NCI-H82 treated with DMSO at 0.1 percent for 48 hours (cell line): Measurements from ENCODE around the gene RPTOR.
"Not testable (repeated sequence)": the region's sequence is repeated elsewhere in the genome, so short reads cannot be mapped to it uniquely, and the experiment has no call there.

ENCODE experiments used
- DNase-seq: peaks from one replicate; lab custom pipeline; 2025; ENCODE audit not compliant: unreplicated experiment; lab: John Stamatoyannopoulos, UW

RPTOR gene

DNA sequence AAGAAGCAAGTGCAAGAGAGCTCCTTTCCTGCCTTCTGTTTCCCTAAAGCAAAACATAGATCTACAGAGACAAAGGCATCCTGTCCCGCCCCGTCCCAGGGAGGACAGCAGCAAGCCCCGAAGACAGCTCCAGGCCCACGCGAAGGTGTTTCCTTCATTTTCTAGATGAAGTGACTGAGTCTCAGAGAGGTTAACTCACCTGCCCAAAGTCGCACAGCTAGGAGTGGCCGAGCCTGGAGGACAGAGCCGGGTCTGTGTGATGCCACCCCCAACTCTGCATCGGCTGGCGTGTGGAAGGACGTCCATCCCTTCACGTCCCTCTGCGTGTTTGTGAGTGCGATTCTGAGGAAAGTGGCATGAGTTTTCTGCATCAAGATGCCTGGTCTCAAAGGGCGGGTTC lies 259.8 kb downstream of the RPTOR start:
- no peak for DNase-seq

DNA sequence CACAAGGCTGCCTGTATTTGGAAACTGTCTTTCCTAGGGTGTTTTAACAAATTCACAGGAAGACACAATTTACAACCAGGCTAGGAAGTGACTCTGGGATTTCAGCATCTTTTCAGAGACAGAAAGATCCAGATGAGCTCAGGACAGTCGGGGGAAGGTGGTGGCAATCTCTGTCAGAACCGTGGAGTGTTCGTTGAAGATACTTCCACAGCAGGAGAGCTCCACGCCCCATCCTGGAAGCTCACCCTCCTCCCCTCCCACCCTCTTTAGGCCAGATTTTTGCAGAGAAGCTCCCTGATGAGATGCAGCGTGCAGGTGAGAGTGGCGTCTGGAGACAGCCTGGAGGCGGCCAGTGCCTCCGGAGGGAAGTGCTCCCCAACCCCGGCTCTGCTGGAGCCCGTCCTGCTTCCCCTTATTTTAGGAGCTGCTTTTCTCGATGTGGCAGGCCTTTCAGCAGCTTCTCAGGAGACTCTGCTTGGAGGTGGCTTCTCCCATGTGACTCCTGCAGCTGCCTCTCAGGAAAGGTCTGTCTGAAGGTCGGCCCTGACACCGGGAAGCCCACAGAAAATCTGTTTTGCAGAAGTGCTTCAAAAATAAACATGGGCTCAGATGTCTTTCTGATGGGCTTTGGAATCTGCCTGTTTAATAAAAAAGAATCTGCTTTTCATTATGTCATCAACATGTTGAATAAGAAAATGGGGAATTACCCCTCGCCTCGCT lies 260.6 kb downstream of the RPTOR start:
- no peak for DNase-seq

DNA sequence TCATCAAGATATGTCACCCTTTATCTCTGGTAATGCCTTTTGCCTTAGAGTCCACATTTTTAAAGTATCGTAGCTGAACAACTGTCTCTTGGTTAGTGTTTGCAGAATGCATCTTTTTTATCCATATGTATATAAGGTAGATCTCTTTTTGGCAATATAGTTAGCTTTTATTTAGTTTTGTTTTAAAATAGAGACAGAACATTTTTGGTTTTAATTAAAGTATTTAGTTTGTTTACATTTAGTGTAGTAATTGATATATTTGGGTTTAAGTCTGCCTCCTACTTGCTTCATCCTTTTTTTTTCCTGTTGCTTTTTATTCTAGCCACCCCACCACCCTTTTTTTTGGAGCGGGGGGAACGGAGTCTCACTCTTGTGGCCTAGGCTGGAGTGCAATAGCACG lies 262.4 kb downstream of the RPTOR start:
- DNase-seq = no peak

DNA sequence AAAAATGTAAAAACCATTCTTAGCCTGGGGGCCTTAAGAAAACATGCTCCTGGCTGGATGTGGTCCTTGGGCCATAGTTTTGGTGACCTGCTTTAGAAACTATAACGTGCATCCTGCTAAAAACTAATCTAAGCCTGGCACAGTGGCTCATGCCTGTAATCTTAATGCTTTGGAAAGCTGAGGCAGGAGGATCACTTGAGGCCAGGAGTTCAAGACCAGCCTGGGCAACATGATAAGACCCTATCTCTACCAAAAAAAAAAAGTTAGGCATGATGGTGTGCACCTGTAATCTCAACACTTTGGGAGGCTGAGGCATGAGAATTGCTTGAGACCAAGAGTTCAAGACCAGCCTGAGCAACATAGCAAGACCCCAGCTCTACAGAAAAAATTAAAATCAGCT lies 263.2 kb downstream of the RPTOR start:
- DNase-seq = no peak

DNA sequence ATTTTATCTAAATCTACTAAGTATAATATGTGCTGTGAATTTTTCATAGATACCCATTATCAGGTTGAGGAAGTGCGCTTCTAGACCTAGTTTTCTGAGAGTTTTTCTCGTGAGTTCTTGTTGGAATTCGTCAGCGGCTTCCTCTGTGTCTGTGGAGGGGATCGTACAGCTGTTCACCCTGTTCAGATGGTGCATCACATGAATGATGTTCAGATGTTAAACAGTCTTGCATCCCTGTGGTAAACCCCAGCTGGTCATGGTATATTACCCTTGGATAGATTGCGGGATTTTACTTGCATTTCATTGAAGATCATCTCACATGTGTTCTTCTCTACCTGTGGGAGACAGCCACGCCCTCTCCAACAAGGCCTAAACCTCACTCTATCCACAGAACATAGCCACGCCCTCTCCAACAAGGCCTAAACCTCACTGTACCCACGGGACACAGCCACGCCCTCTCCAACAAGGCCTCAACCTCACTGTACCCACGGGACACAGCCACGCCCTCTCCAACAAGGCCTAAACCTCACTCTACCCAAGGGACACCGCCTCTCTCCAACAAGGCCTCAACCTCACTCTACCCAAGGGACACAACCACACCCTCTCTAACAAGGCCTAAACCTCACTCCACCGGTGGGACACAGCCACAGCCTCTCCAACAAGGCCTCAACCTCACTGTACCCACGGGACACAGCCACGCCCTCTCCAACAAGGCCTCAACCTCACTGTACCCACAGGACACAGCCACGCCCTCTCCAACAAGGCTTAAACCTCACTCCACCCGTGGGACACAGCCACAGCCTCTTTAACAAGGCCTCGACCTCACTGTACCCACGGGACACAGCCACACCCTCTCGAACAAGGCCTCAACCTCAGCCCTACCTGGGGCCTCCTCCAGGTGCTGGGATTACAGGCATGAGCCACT lies 266.8 kb downstream of the RPTOR start:
- DNase-seq = no peak

DNA sequence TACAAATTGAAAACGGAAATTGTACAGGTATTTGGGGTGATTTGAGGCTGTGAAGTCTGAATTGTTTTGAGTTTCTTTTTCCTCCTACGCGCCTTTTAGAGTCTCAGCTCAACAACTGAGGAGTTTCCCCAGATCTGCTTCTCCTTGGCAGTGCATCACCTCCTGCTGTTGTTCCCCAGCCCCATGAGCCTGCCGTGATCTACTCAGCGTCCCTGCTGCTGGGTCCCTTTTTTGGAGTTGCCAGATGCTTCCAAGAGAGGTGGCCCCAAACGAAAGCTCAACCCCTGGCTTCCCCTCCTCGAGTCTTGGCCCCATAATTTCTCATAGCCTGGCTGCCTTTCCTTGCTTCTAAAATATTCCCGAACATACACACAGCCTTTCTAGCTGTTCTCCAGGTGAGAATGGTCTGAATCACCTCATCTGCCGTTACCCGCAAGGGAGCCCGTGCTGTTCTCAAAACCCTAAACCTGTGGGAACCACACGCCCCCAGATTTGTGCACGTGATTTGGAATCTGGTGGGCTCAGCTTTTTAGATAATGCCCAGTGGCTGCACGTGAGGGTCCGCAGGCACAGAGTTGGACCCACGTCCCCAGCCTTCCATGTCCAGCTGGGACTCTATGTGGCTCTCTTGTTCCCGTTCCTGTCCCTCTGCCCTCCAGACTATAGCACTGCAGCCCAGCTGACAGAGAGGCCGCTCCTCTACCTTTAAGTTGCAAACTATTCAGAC lies 267.9 kb downstream of the RPTOR start:
- no peak for DNase-seq

DNA sequence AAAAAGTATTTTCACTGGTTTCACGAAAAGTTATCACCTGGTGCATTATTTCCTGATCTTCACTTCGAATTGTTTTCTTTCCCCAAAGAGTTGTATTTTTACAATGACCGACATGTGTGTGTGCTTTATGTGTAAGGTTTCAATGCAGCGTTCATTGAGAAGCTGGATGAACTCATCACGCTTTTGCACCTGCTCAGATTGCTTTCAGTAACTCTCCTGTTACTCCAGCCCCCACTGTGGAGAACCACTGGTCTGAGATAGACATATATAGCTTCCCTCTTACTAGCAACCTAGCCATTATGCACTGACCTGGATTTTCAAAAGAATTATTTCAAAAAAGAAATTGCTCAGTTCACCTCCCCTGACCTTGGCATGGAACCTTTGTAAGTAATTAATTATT lies 268.7 kb downstream of the RPTOR start:
- DNase-seq = no peak

DNA sequence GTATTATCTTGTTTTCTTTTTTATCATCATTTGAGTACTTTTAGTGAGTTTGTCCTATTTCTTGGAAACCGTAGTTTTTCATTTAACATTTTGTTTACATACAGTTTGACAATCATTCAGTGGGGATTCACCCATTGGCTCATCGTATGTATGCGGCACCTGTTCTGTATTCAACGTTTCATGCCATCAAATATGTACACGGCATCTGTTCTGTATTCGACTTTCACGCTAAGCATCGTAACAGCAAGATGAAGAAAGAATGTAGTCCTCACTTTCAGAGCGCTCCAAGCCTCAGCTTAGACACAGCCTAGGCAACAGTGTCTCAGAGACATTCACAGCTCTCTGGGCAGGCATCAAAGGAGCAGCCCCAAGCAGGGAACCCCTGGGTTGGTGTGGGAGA lies 269.9 kb downstream of the RPTOR start:
- no peak for DNase-seq

DNA sequence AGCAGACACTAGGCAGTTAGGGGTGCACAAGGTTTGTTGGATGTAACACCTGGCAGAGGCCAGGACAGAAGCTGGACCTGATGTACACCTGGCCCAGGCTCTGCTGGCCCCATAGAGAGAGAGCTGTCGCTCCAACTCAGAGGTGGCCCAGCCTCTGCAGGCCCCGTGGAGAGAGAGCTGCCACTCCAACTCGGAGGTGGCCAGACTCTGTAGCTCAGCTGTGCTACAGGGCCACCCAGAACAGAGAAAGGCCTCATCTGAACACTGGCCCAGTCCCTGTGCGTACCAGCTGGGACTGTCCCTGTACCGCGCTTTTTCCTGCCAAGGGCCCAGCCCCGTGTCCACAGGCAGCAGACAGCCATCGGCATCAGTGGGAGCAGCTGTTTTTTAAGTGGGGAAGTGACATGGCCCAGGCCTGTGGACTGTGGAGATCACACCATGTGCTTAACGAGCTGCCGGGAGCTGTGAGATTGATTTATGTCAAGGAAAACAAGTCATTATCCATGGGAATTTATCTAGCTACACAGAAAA lies 270.6 kb downstream of the RPTOR start:
- DNase-seq = no peak

DNA sequence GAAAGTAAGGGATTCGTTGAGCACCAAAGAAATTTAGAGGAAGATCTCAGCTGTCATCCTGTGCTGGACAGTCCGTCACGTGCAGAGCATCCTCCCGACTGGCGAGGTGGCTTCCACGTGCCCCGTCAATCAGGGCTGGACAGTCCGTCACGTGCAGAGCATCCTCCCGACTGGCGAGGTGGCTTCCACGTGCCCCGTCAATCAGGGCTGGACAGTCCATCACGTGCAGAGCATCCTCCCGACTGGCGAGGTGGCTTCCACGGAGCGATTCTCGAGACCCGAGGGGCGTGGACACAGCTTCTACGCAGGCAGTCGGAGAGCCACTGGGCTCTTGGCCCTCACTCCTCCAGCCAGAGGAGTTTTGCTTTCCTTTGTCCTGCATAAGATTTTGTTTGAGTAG lies 271.1 kb downstream of the RPTOR start:
- not testable (repeated sequence) for DNase-seq

DNA sequence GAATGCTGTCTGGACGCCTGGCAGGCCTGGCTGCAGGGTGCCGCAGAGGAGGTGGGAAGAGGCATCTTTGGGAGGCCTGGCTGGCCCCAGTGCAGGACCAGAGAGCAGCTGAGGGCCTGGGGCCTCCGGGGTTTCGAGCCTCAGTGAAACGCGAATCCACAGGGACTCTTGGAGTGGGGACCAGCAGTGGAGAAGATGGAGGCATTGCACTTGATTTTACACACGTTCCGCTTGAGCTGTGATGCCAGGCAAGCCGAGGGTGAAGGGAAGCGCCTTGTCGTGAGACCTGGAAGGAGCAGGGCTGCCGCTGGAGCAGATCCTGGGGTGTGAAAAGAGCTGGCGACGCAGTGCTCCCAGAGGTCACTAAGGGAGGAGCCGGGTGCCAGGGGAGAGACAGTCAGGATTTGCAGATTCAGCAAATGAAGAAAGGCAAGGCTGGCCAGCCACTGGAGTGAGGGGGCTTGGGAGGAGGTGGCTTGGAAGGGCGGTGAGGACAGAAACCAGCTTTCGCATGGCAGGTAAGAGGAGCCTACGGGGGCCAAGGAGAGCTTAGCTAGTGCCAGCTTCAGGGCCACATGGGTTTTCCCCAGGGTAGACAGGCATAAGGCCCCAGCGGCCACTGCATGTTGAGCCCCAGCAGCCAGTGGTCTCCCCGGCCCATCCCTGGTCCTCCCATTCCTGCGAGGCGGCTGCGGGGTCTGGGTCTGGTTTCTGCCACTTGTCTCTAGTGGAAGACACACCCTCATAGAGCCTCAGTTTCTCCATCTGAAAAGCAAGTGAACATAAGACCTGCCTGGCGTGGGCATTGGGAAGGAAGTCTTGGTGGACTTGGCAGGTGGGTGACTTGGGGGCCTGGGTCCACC lies 271.8 kb downstream of the RPTOR start:
- no peak for DNase-seq

DNA sequence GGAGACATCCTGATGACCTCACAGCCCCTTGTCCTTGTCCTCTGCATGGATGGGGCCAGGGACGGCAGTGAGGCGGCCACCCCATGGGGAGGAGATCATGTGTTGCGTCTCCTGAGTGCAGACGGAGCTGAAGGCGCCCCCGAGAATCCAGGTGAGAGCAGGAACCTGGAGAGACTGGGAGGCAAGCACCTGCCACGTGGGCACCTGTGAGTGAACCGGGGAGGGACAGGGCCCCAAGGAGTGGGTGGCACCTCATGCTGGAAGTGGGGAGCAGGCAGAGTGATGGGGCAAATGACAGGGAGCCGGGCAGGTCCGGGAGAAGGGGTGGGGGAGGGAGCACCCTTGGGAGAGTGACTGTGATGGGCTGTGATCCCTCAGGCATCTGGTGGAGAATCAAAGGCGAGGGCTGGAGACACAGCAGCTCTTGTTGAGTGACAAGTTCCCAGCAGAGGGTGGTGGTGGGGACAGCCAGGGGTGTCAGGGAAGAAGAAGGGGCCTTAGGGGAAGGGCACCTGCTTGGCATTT lies 272.7 kb downstream of the RPTOR start:
- no peak for DNase-seq

DNA sequence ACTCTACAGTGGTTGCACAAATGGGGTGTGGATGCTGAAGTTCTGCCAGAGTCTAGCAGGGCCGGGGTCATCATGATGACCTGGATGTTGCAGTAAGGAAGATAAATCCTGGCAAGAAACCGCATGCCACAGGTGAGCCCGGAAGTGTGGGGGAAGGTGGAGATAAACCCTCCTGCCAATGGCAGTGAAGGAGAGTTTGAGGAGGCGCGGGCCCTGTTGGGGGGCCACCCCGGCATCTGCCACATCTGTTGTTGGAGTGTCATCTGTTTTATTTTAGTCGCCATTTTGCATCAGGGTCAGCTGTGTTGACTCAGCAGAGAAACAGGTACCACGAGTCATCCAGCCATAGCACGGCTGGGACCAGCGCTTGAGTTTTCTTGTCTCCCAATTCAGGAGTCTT lies 273.2 kb downstream of the RPTOR start:
- DNase-seq = no peak

DNA sequence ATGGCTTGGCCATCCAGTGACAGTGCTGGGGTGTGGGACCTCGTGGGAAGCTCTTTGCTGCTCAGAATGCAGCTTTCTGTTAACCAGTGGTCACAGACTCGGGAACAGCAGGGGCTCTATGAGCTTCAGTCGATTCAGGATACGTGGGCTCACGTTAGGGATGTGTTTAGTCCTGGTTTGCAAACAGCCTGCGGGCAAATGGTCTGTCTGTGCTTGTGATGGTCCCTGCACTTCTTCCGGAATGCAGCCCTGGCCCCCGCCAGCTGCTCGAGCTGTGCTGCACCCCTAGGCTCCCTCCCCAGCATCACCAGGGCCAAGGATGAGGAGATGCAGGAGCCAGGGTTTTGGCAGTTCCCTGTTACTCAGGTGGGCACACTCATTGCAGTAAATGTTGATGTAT lies 274.2 kb downstream of the RPTOR start:
- no peak for DNase-seq

DNA sequence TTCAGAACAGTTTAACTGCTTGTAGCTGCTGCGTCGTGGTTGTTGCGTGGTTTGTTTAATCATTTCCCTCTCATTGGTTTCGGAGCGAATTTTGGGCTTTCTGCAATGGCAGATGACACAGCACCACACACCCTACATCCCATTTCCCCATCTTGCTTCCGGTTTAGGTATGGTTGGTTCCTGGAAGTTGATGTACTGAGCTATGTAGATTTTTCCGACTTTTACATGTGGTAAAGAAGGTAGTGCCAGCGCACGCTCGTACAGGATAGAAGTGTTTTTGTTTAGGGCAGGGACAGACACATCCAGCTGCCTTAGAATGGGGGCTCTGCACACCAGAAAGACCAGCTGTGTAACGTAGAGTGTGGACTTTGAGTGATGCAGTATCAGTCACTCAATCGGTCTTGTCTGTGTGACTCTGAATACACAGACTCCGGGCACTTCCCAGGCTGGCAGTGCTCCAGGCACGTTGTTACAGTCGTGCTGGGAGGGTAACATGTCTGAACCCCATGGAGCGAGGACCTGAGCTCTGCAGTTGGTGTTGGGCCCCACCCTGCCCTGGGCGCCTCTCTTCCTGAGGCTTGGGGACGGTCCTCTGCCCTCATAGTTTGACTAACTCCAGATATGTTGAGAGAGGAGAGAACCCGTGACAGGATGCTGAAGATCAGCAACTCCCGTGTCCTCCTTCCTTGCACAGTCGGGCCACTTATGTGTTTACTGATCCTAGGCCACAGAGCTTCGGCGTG lies 275.0 kb downstream of the RPTOR start:
- DNase-seq = no peak

DNA sequence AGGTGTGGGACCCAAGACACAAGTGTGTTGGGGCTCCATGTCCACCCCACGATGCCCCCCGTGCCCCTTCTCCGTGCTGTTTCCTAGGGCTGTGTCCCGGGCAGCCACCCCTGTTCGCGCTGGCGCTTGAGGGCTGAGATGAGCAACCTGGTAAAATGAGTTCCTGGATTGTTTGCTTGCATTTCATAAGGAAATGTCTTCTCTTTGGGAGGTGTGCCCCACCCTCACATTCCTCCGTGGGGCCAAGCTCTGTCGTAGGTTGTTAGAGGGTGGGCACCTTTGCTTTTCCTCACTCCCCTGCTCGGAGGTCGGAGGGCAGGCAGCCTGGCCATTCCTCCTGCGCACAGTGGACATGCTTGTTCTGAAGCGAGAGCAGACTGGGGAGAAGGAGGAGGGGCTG lies 275.7 kb downstream of the RPTOR start:
- DNase-seq = no peak

DNA sequence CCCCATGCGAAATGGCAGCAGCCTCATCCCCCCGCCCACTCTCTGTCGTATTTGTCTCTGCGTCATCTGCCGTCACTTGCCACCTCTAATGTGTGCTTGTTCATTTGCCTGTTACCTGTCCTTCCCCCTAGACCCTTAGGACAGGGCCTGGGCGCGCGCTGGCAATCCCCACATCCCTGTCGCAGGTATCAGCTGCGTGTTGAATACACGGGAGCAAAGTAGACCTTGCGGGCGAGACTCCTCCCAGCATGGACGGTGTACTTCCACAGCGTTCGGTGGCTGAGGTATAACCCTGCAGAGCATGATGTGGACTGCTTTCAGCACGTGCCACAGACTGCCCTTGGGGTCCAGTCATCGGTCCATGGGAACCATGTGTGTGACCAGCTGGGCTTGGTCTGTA lies 276.9 kb downstream of the RPTOR start:
- DNase-seq = no peak

DNA sequence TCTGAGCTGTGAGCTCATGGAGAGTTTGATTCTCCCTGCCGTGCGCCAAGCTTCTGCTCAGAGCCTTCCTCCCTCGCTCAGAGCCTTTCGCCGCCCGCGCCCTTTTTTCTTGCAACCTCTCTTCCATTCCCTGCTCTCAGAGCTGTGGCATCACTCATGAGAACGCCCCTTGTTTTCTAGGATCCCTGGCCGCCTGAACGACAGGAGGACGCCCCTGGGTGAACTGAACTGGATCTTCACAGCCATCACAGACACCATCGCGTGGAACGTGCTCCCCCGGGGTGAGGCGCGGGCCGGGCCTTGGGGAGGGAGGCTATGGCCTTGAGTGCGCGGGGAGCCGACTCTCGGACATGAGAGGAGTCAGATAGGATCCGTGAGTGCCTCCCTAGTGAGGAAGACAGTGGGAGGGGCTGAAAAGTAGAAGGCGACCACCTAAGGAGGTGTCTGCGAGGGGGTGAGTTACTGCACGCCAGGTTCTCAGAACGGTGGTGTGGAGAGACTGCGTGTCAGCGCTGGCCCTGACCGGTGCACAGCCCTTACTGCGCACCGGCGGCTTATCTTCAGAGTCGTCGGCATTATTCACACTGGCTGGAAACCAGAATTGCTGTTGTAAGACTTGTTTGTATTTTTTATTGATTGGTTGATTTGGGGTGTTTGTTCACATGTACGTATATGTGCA lies 277.5 kb downstream of the RPTOR start:
- no peak for DNase-seq
